ENCODE measurements around the gene SRC.

- TF ChIP-seq POLR2A (IDR thresholded peaks at IDR 0.05) (no peak), CTCF (IDR thresholded peaks at IDR 0.05 in 4 of 5, conservative IDR thresholded peaks at IDR 0.05 in 1 of 5) (no peak)
Measured at GRCh38 chr20:37398750-37399621, 53.0 kb downstream of the SRC start.

All from gastrocnemius medialis (tissue), 4 donors.